Lung (tissue), 12 donors: ENCODE measurements around the gene PFN4. TPM values are rescaled to one million over a fixed set of nuclear protein-coding genes. Genes with fewer than 3 reads are reported as not detected.
A peak's percentile ranks its signal among the peaks of the same experiment; 100 is the strongest.

ENCODE experiments used
- ATAC-seq: fragments of 200-7000 bp; cut with Tn5 transposase; one replicate; pipeline ENCODE4 v1.9.1; 2020; ENCODE audit warnings: moderate number of reproducible peaks; ENCODE audit not compliant: insufficient read depth, low FRiP score
- DNase-seq, 3 donors: peaks; one replicate each; pipeline ENCODE4 v3.0.0-alpha.2; 2013 to 2017
- H3K27ac ChIP-seq, 2 donors: one replicate each; pipeline ENCODE4 v1.5.1; 2013; ENCODE audit warnings: mild to moderate bottlenecking in 2 of 2, moderate library complexity in 2 of 2, control low read depth in 1 of 2, inconsistent platforms in 1 of 2, low read depth in 1 of 2, low read length in 1 of 2
- H3K27me3 ChIP-seq, 3 donors: one replicate each; pipeline ENCODE4 v1.5.1; 2013; ENCODE audit warnings: low read length in 2 of 3; ENCODE audit not compliant: control insufficient read depth in 3 of 3, insufficient read depth in 3 of 3
- H3K36me3 ChIP-seq, 4 donors: one replicate each; pipeline ENCODE4 v1.5.1; 2013; ENCODE audit warnings: low read length in 4 of 4, mild to moderate bottlenecking in 1 of 4, moderate library complexity in 1 of 4; ENCODE audit not compliant: control insufficient read depth in 4 of 4, insufficient read depth in 4 of 4
- H3K4me1 ChIP-seq, 5 donors: one replicate each; pipeline ENCODE4 v1.5.1; 2013; ENCODE audit warnings: low read length in 5 of 5, mild to moderate bottlenecking in 2 of 5, moderate library complexity in 1 of 5; ENCODE audit not compliant: control insufficient read depth in 5 of 5, insufficient read depth in 5 of 5
- H3K4me3 ChIP-seq: one replicate; pipeline ENCODE4 v1.5.1; 2013; ENCODE audit warnings: mild to moderate bottlenecking, control low read depth, moderate library complexity
- H3K9ac ChIP-seq, 2 donors: one replicate each; pipeline ENCODE4 v1.5.1; 2013; ENCODE audit warnings: low read length in 2 of 2, control low read depth in 1 of 2; ENCODE audit not compliant: insufficient read depth in 1 of 2
- H3K9me3 ChIP-seq, 4 donors: one replicate each; pipeline ENCODE4 v1.5.1; 2013; ENCODE audit warnings: low read length in 3 of 4, mild to moderate bottlenecking in 1 of 4, moderate library complexity in 1 of 4; ENCODE audit not compliant: control insufficient read depth in 4 of 4, insufficient read depth in 3 of 4
- WGBS, 2 donors: extraction: QIAGEN DNeasy Blood & Tissue Kit; methylation state at CpG; one replicate each; pipeline ENCODE4 v1.1.7; 2013; 5-methylcytosine and 5-hydroxymethylcytosine counted together
- polyA plus RNA-seq, 2 donors: library from polyadenylated mRNA; stranded (reverse); fragments of 200-250 nt; gene quantifications; one replicate each; pipeline ENCODE4 v1.2.1, GENCODE V29; 2013
- total RNA-seq, 2 donors: library from RNA; depleted of rRNA in 1 of 2; stranded (reverse); fragments of >200 nt in 1 of 2; gene quantifications; one replicate each; pipeline ENCODE4 v1.2.1, GENCODE V29; 2014 to 2021
- TF ChIP-seq, protein P1 (sequence below): IDR thresholded peaks from 2 replicates; pipeline ENCODE4 v1.5.1; 2012; ENCODE audit warnings: mild to moderate bottlenecking; ENCODE audit errors: control extremely low read depth, extremely low read depth
- donor health status: control.
- donor health status: control.
- donor health status: Bipolar disorder and iron deficiency.
- donor health status: healthy.
- donor health status: DM: yes; HTN: yes; CAD: no.

The PFN4 gene
- total and polyA plus RNA-seq, 4 donors: 0.49 to 1.9 (median 0.82) TPM

DNA sequence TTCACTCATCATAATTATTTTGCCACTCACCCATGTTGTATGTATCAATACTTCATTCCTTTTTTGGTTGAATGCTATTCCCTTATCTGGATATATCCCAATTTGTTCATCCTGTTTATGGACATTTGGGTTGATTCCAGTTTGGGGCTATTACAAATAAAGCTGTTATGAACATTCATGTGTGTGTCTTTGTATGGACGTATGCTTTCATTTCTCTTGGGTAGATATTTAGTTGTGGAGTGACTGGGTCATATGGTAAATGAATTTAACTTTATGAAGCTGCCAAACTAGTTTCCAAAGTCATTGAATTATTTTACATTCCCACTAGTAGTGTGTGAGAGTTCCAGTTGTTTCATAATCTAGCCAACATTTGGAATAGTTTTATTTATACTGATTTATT is 2.8 kb upstream of the PFN4 start:
- Histone ChIP-seq H3K27ac (no peak overlapping the region), H3K4me1 (peaks cover 0 to 38% (median 6%) of the 10 kb centered on the region in 5 donors), H3K4me3 (no peak overlapping the region), H3K27me3 (no peaks in the 10 kb centered on the region), H3K36me3 (peaks cover 0 to 4% (median 0%) of the 10 kb centered on the region in 4 donors), H3K9me3 (peaks cover 0 to 3% (median 0%) of the 10 kb centered on the region in 4 donors), H3K9ac (no peak overlapping the region)
- ATAC-seq (no peak), DNase-seq (peak in 2 of 3 donors; percentile 98)
- 53 to 66% methylated on average over 1 of the region's 1 CpG for WGBS, 2 donors
- TF ChIP-seq, protein P1, sequence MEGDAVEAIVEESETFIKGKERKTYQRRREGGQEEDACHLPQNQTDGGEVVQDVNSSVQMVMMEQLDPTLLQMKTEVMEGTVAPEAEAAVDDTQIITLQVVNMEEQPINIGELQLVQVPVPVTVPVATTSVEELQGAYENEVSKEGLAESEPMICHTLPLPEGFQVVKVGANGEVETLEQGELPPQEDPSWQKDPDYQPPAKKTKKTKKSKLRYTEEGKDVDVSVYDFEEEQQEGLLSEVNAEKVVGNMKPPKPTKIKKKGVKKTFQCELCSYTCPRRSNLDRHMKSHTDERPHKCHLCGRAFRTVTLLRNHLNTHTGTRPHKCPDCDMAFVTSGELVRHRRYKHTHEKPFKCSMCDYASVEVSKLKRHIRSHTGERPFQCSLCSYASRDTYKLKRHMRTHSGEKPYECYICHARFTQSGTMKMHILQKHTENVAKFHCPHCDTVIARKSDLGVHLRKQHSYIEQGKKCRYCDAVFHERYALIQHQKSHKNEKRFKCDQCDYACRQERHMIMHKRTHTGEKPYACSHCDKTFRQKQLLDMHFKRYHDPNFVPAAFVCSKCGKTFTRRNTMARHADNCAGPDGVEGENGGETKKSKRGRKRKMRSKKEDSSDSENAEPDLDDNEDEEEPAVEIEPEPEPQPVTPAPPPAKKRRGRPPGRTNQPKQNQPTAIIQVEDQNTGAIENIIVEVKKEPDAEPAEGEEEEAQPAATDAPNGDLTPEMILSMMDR: no peak

DNA sequence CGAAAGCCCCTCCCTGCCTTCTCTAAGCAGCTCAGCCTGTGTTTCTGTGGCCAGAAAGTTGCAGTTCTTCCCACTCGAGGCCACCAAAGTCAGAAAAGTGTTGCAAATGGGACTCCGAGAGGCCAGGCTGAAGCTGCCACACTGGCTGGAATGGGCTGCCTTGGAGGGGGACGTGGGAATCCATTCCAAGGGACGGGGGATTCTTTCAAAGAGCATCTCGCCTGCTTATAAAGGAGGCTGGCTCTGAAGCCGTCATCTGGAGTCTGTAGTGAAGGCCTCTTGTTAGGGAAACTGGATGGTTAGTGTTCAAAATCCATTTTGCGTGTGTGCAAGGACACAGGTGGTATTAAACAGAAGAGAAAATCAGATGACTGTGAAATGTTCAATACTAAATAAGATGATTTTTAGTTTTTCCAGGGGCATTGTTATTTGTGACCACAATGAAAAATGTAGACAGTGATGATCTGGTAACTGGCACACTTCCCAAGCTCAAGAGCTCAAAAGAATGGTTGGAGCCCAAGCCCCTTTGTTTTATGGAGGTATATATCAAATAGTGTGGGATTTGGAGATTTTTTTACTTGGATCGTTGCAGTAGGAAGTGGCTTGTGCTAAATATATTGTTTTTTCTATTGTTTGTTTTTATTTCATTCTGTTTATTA is 917 bp upstream of the PFN4 start:
- Histone ChIP-seq H3K36me3 (peaks cover 0 to 4% (median 0%) of the 10 kb centered on the region in 4 donors), H3K9ac (peak overlapping the region; percentile 82 to 87), H3K9me3 (peaks cover 0 to 3% (median 0%) of the 10 kb centered on the region in 4 donors), H3K27ac (peak overlapping the region; percentile 95 to 97), H3K4me3 (peak overlapping the region; percentile 81), H3K4me1 (peaks cover 0 to 43% (median 6%) of the 10 kb centered on the region in 5 donors), H3K27me3 (no peaks in the 10 kb centered on the region)
- WGBS, 2 donors: 9 to 10% methylated on average over 9 of the region's 9 CpGs
- ATAC-seq (no peak), DNase-seq (peak in 2 of 3 donors; percentile 57 to 81)
- TF ChIP-seq, protein P1: no peak

DNA sequence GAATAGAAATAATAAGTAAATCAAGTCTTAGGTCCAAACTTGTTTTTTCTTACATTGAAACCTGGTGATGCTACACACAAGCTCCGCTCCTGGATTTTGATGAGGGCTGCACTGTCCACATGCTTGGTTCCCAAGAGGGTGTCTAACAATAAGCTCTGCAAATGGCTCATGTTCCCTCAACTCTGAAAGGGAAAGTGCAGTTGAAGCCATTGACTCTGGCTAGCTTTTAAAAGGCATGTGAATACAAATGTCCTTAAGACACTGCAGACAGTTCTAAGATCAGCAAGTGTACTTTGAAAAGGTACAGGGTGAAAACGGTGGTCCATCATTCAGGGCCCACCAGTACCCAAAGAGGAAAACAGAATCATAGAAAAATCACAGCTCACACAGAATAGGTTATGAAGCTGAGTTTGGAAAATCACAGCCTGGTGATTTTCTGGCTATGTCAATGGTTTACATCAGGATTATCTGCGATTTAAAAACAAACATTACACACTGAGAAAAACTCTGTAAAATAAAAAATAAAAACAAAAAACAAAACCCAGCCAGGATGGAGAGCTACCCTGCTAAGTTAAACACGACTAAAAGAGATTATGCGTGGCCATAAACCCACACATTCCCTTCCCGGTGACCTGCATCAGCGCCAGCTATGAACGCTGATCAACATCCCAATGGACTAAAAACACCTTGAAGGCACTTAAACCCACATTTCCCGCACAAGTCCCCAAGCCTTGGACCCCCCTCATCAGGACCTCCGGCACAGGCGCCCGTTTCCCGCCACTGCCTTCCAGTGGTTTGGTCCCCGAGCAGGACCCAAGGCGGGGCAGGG is 554 bp downstream of the PFN4 start:
- H3K9ac ChIP-seq: peak overlapping the region; percentile 87 to 89
- peaks cover 0 to 3% (median 0%) of the 10 kb centered on the region in 4 donors for H3K9me3 ChIP-seq
- H3K27me3 ChIP-seq: no peaks in the 10 kb centered on the region
- WGBS, 2 donors: 9 to 10% methylated on average over 15 of the region's 15 CpGs
- DNase-seq: peak in 2 of 3 donors; percentile 13 to 39
- H3K27ac ChIP-seq: peak overlapping the region; percentile 95 to 97
- ATAC-seq: no peak
- TF ChIP-seq, protein P1: no peak
- peaks cover 0 to 43% (median 6%) of the 10 kb centered on the region in 5 donors for H3K4me1 ChIP-seq
- H3K36me3 ChIP-seq: peaks cover 0 to 6% (median 0%) of the 10 kb centered on the region in 4 donors
- peak overlapping the region; percentile 81 for H3K4me3 ChIP-seq
